GM18526 (cell line): Measurements from ENCODE around the gene CAPN5.

ENCODE experiments used
- POLR2A ChIP-seq: IDR thresholded peaks from 3 replicates; pipeline ENCODE4 v1.6.1; 2011; ENCODE audit not compliant: insufficient read length; ENCODE audit errors: extremely low read depth

The CAPN5 gene

GRCh38 chr11:77066229-77067042 is at the start of gene CAPN5:
TSS of gene CAPN5 (plus strand) at chr11:77066971. CDS start at chr11:77084887, 17,916 bp downstream.
- TF ChIP-seq POLR2A: peak; percentile 23

- no peak for TF ChIP-seq POLR2A
These were observed 46.7 kb upstream of the CAPN5 start for GRCh38 chr11:77019976-77020595.

GRCh38 chr11:77020734-77021133 is 46.0 kb upstream of the CAPN5 start:
- TF ChIP-seq POLR2A: no peak

- no peak for TF ChIP-seq POLR2A
These were observed 42.0 kb upstream of the CAPN5 start for GRCh38 chr11:77024745-77025144.

- TF ChIP-seq POLR2A: no peak
These were observed 40.5 kb upstream of the CAPN5 start for GRCh38 chr11:77026221-77026620.

- no peak for TF ChIP-seq POLR2A
These were observed 40.0 kb upstream of the CAPN5 start for GRCh38 chr11:77026743-77027142.

GRCh38 chr11:77027275-77027674 is 39.5 kb upstream of the CAPN5 start:
- TF ChIP-seq POLR2A: no peak

- TF ChIP-seq POLR2A: no peak
These were observed 36.9 kb upstream of the CAPN5 start for GRCh38 chr11:77029829-77030228.

- no peak for TF ChIP-seq POLR2A
These were observed 35.8 kb upstream of the CAPN5 start for GRCh38 chr11:77030834-77031414.

GRCh38 chr11:77031599-77031998 is 35.2 kb upstream of the CAPN5 start:
- TF ChIP-seq POLR2A: no peak

- no peak for TF ChIP-seq POLR2A
These were observed 31.7 kb upstream of the CAPN5 start for GRCh38 chr11:77035039-77035438.

- no peak for TF ChIP-seq POLR2A
These were observed 31.2 kb upstream of the CAPN5 start for GRCh38 chr11:77035580-77035979.

GRCh38 chr11:77036398-77036797 is 30.4 kb upstream of the CAPN5 start:
- TF ChIP-seq POLR2A: no peak

- TF ChIP-seq POLR2A: no peak
These were observed 29.7 kb upstream of the CAPN5 start for GRCh38 chr11:77037057-77037456.

- TF ChIP-seq POLR2A: no peak
These were observed 28.5 kb upstream of the CAPN5 start for GRCh38 chr11:77038029-77038824.
